SK-N-SH (cell line): ENCODE results near the gene MAP4K4.

Experiments used
- CHD2 ChIP-seq: fragments of 150-350 bp; IDR thresholded peaks from 2 replicates; pipeline ENCODE4 v1.6.1; 2018; ENCODE audit warnings: low read length; ENCODE audit not compliant: partially characterized antibody
- EP300 ChIP-seq, 2 experiments: IDR thresholded peaks; 2 replicates each; pipeline versions ENCODE4 v1.4.0 to v1.6.1; 2012; ENCODE audit warnings: borderline replicate concordance in 1 of 2, low read depth in 1 of 2, low read length in 1 of 2
- NFIC ChIP-seq: IDR thresholded peaks from 2 replicates; pipeline ENCODE4 v1.4.0; 2012; ENCODE audit warnings: borderline replicate concordance
- SIN3A ChIP-seq: IDR thresholded peaks from 2 replicates; pipeline ENCODE4 v1.6.1; 2012; ENCODE audit warnings: low read depth, mild to moderate bottlenecking, low read length, moderate library complexity, borderline replicate concordance
- TF ChIP-seq, protein P1 (sequence below): fragments of 200-600 bp; sonication (generic); IDR thresholded peaks from 2 replicates; pipeline ENCODE4 v1.6.1; 2017; ENCODE audit warnings: antibody characterized with exemption, mild to moderate bottlenecking, moderate library complexity

- TF ChIP-seq EP300 (IDR thresholded peaks at IDR 0.05; ENCODE audit: borderline replicate concordance in 1 of 2, low read depth in 1 of 2, low read length in 1 of 2) (no peak), SIN3A (no peak), CHD2 (no peak), NFIC (no peak)
- TF ChIP-seq, protein P1, sequence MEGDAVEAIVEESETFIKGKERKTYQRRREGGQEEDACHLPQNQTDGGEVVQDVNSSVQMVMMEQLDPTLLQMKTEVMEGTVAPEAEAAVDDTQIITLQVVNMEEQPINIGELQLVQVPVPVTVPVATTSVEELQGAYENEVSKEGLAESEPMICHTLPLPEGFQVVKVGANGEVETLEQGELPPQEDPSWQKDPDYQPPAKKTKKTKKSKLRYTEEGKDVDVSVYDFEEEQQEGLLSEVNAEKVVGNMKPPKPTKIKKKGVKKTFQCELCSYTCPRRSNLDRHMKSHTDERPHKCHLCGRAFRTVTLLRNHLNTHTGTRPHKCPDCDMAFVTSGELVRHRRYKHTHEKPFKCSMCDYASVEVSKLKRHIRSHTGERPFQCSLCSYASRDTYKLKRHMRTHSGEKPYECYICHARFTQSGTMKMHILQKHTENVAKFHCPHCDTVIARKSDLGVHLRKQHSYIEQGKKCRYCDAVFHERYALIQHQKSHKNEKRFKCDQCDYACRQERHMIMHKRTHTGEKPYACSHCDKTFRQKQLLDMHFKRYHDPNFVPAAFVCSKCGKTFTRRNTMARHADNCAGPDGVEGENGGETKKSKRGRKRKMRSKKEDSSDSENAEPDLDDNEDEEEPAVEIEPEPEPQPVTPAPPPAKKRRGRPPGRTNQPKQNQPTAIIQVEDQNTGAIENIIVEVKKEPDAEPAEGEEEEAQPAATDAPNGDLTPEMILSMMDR = no peak
These were observed 39.4 kb downstream of the MAP4K4 start for GRCh38 chr2:101736861-101737291.
